Measurements from ENCODE around the gene SV2B. TPM values are rescaled to one million over a fixed set of nuclear protein-coding genes. Genes with fewer than 3 reads are reported as not detected.

SV2B gene
- total and polyA plus RNA-seq, 8 donors, result 0.06 to 1.7 (median 0.23) TPM; not detected in 3

- DNase-seq, result peak in 1 of 2 donors; percentile 30
- WGBS, 5 donors, result 46 to 76% (median 72%) methylated on average over 2 of the region's 2 CpGs
- intact Hi-C loops (cut with DNase I; ENCODE audit: low total_unique reads), result no loop called here
Observed at GRCh38 chr15:91311986-91312385, 211.9 kb downstream of the SV2B start.

GRCh38 chr15:91316126-91316525 lies 216.1 kb downstream of the SV2B start:
- intact Hi-C loops (cut with DNase I; ENCODE audit: low total_unique reads), result no loop called here
- TF ChIP-seq, protein P1, sequence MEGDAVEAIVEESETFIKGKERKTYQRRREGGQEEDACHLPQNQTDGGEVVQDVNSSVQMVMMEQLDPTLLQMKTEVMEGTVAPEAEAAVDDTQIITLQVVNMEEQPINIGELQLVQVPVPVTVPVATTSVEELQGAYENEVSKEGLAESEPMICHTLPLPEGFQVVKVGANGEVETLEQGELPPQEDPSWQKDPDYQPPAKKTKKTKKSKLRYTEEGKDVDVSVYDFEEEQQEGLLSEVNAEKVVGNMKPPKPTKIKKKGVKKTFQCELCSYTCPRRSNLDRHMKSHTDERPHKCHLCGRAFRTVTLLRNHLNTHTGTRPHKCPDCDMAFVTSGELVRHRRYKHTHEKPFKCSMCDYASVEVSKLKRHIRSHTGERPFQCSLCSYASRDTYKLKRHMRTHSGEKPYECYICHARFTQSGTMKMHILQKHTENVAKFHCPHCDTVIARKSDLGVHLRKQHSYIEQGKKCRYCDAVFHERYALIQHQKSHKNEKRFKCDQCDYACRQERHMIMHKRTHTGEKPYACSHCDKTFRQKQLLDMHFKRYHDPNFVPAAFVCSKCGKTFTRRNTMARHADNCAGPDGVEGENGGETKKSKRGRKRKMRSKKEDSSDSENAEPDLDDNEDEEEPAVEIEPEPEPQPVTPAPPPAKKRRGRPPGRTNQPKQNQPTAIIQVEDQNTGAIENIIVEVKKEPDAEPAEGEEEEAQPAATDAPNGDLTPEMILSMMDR (IDR thresholded peaks at IDR 0.05), result no peak
- TF ChIP-seq POLR2A (IDR thresholded peaks at IDR 0.05), result no peak
- no peak for TF ChIP-seq EP300 (IDR thresholded peaks at IDR 0.05)
- no peak for TF ChIP-seq POLR2AphosphoS5 (IDR thresholded peaks at IDR 0.05)
- Histone ChIP-seq H3K9me3 (no peaks in the 10 kb centered on the region), H3K27ac (no peak overlapping the region), H3K36me3 (no peaks in the 10 kb centered on the region), H3K4me1 (no peaks in the 10 kb centered on the region), H3K4me3 (no peak overlapping the region), H3K27me3 (no peaks in the 10 kb centered on the region)
- WGBS, 5 donors, result 75 to 85% (median 78%) methylated on average over 7 of the region's 7 CpGs
- DNase-seq, result no peak

More at GRCh38 chr15:91311986-91312385, 211.9 kb downstream of the SV2B start:
- Histone ChIP-seq H3K4me1 (no peaks in the 10 kb centered on the region), H3K27ac (no peak overlapping the region), H3K27me3 (peaks cover 0 to 7% (median 0%) of the 10 kb centered on the region in 3 donors), H3K9me3 (no peaks in the 10 kb centered on the region), H3K36me3 (no peaks in the 10 kb centered on the region), H3K4me3 (no peak overlapping the region)
- no peak for TF ChIP-seq POLR2A (IDR thresholded peaks at IDR 0.05)
- no peak for TF ChIP-seq EP300 (IDR thresholded peaks at IDR 0.05)
- TF ChIP-seq POLR2AphosphoS5 (IDR thresholded peaks at IDR 0.05), result no peak
- TF ChIP-seq, protein P1 (IDR thresholded peaks at IDR 0.05), result no peak

DNA sequence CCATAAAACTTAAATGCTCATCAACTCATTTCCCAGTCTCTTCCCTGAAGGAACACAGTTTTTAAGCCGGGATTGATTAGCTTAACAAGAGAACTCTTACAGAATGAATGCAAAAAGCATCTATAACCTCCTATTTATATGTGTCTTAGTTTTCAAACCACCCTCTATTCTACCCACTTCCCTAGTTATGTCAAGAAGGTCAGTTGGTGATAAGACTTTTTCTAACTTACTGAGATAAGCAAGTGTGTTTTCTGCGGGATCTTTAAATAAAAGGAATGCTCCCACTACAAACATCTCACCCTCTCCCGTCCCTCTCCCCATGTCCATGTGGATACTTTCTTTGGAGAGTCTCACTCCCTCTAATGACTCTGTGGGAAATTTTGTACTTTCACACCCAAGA lies 218.5 kb downstream of the SV2B start:
- intact Hi-C loops (cut with DNase I; ENCODE audit: low total_unique reads), result no loop called here
- DNase-seq, result no peak
- Histone ChIP-seq H3K27ac (no peak overlapping the region), H3K27me3 (no peaks in the 10 kb centered on the region), H3K4me3 (no peak overlapping the region), H3K36me3 (no peaks in the 10 kb centered on the region), H3K4me1 (no peaks in the 10 kb centered on the region), H3K9me3 (no peaks in the 10 kb centered on the region)
- WGBS, 5 donors, result 55 to 59% (median 58%) methylated on average over 3 of the region's 3 CpGs
- TF ChIP-seq, protein P1 (IDR thresholded peaks at IDR 0.05), result no peak
- TF ChIP-seq EP300 (IDR thresholded peaks at IDR 0.05) (no peak), POLR2AphosphoS5 (IDR thresholded peaks at IDR 0.05) (no peak), POLR2A (IDR thresholded peaks at IDR 0.05) (no peak)

- DNase-seq, result no peak
- no peak for TF ChIP-seq EP300 (IDR thresholded peaks at IDR 0.05)
- no peak for TF ChIP-seq POLR2A (IDR thresholded peaks at IDR 0.05)
- TF ChIP-seq POLR2AphosphoS5 (IDR thresholded peaks at IDR 0.05), result no peak
- TF ChIP-seq, protein P1 (IDR thresholded peaks at IDR 0.05), result no peak
- Histone ChIP-seq H3K36me3 (no peaks in the 10 kb centered on the region), H3K27me3 (no peaks in the 10 kb centered on the region), H3K4me3 (no peak overlapping the region), H3K4me1 (no peaks in the 10 kb centered on the region), H3K9me3 (no peaks in the 10 kb centered on the region), H3K27ac (no peak overlapping the region)
- intact Hi-C loops (cut with DNase I; ENCODE audit: low total_unique reads), result no loop called here
- WGBS, 5 donors, result 51 to 76% (median 67%) methylated on average over 3 of the region's 3 CpGs
Observed at GRCh38 chr15:91318931-91319330, 218.9 kb downstream of the SV2B start.

All from stomach (tissue), 9 donors.